Measurements from ENCODE around the gene SIGLEC7. TPM values are rescaled to one million over a fixed set of nuclear protein-coding genes. Genes with fewer than 3 reads are reported as not detected.
"Not testable (repeated sequence)": the region's sequence is repeated elsewhere in the genome, so short reads cannot be mapped to it uniquely, and the experiment has no call there.

The SIGLEC7 gene
- polyA plus RNA-seq, 1 experiment: not detected

GRCh38 chr19:51139299-51140014, 2.6 kb upstream of the SIGLEC7 start:
- POLR2A ChIA-PET: no interaction called here
- Histone ChIP-seq H3K36me3 (ENCODE audit: control insufficient read depth, insufficient read depth, low read length) (no peaks in the 10 kb centered on the region), H3K27me3 (ENCODE audit: control insufficient read depth, insufficient read depth, low read length) (no peaks in the 10 kb centered on the region), H3K4me3 (ENCODE audit: low read depth, low read length) (no peak overlapping the region)
- DNase-seq (ENCODE audit: low read depth): no peak
- TF ChIP-seq, protein P1, sequence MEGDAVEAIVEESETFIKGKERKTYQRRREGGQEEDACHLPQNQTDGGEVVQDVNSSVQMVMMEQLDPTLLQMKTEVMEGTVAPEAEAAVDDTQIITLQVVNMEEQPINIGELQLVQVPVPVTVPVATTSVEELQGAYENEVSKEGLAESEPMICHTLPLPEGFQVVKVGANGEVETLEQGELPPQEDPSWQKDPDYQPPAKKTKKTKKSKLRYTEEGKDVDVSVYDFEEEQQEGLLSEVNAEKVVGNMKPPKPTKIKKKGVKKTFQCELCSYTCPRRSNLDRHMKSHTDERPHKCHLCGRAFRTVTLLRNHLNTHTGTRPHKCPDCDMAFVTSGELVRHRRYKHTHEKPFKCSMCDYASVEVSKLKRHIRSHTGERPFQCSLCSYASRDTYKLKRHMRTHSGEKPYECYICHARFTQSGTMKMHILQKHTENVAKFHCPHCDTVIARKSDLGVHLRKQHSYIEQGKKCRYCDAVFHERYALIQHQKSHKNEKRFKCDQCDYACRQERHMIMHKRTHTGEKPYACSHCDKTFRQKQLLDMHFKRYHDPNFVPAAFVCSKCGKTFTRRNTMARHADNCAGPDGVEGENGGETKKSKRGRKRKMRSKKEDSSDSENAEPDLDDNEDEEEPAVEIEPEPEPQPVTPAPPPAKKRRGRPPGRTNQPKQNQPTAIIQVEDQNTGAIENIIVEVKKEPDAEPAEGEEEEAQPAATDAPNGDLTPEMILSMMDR (IDR thresholded peaks at IDR 0.05; ENCODE audit: insufficient read depth, low read depth, low read length): no peak
- CTCF ChIA-PET: no interaction called here

- DNase-seq (ENCODE audit: low read depth): no peak
- ChIA-PET CTCF (no interaction called here), POLR2A (no interaction called here)
- H3K27me3 ChIP-seq (ENCODE audit: control insufficient read depth, insufficient read depth, low read length): no peaks in the 10 kb centered on the region
- no peak overlapping the region for H3K4me3 ChIP-seq (ENCODE audit: low read depth, low read length)
- TF ChIP-seq, protein P1 (IDR thresholded peaks at IDR 0.05; ENCODE audit: insufficient read depth, low read depth, low read length): no peak
- H3K36me3 ChIP-seq (ENCODE audit: control insufficient read depth, insufficient read depth, low read length): no peaks in the 10 kb centered on the region
Observed at GRCh38 chr19:51140441-51140840, 1.7 kb upstream of the SIGLEC7 start.

- ChIA-PET CTCF (no interaction called here), POLR2A (no interaction called here)
- no peak for DNase-seq (ENCODE audit: low read depth)
- H3K27me3 ChIP-seq (ENCODE audit: control insufficient read depth, insufficient read depth, low read length): no peaks in the 10 kb centered on the region
- H3K4me3 ChIP-seq (ENCODE audit: low read depth, low read length): no peak overlapping the region
- TF ChIP-seq, protein P1 (IDR thresholded peaks at IDR 0.05; ENCODE audit: insufficient read depth, low read depth, low read length): no peak
- H3K36me3 ChIP-seq (ENCODE audit: control insufficient read depth, insufficient read depth, low read length): no peaks in the 10 kb centered on the region
Observed at GRCh38 chr19:51141181-51141580, 920 bp upstream of the SIGLEC7 start.

GRCh38 chr19:51142809-51143475, 841 bp downstream of the SIGLEC7 start:
- DNase-seq (ENCODE audit: low read depth); H3K36me3 ChIP-seq (ENCODE audit: control insufficient read depth, insufficient read depth, low read length); H3K27me3 ChIP-seq (ENCODE audit: control insufficient read depth, insufficient read depth, low read length); H3K4me3 ChIP-seq (ENCODE audit: low read depth, low read length); CTCF ChIA-PET; POLR2A ChIA-PET: not testable (repeated sequence)

DNA sequence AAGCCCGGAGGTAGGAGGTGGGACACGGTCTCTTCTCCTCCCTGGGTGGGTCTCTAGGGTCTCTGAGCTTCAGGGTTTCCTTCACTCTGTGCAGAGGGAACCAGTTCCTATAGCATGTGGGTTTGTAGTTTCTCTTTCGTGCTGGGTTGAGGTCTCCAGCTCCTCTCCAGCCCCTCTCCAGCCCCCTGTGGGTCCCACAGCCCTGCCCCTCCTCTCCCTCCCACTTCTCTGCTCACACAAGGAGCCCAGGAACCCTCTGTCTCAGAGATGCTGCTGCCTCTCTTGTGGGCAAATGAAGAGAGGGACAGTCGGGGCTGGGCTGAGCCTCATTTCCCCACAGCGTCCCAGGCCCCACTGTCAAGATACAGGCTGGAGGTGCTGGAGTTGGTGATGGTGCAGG, 1.4 kb downstream of the SIGLEC7 start:
- CTCF ChIA-PET: no interaction called here
- no peaks in the 10 kb centered on the region for H3K36me3 ChIP-seq (ENCODE audit: control insufficient read depth, insufficient read depth, low read length)
- no peak for DNase-seq (ENCODE audit: low read depth)
- no peak overlapping the region for H3K4me3 ChIP-seq (ENCODE audit: low read depth, low read length)
- H3K27me3 ChIP-seq (ENCODE audit: control insufficient read depth, insufficient read depth, low read length): no peaks in the 10 kb centered on the region
- POLR2A ChIA-PET: no interaction called here
- TF ChIP-seq, protein P1 (IDR thresholded peaks at IDR 0.05; ENCODE audit: insufficient read depth, low read depth, low read length): no peak
